Neural progenitor cell (in vitro differentiated cells): ENCODE data around the gene NCKAP5L.

ENCODE experiments used
- CTCF ChIP-seq: fragments of 200-600 bp; sonication (generic); IDR thresholded peaks from 2 replicates; pipeline ENCODE4 v1.5.1; 2017; ENCODE audit warnings: antibody characterized with exemption, mild to moderate bottlenecking
- EZH2 ChIP-seq: fragments of 200-600 bp; sonication (generic); IDR thresholded peaks from 2 replicates; pipeline ENCODE4 v1.6.1; 2017; ENCODE audit warnings: antibody characterized with exemption, mild to moderate bottlenecking, moderate library complexity
- EZH2phosphoT487 ChIP-seq: fragments of 200-600 bp; sonication (generic); IDR thresholded peaks from 2 replicates; pipeline ENCODE4 v1.6.1; 2017; ENCODE audit warnings: antibody characterized with exemption

- TF ChIP-seq CTCF = no peak
- no peak for TF ChIP-seq EZH2
- no peak for TF ChIP-seq EZH2phosphoT487
These were observed 30.8 kb downstream of the NCKAP5L start for GRCh38 chr12:49797449-49797776.
